ENCODE measurements around the gene KCNK3.
"Not testable (repeated sequence)": the region's sequence is repeated elsewhere in the genome, so short reads cannot be mapped to it uniquely, and the experiment has no call there.

KCNK3 gene

GRCh38 chr2:26733413-26733812, 40.9 kb downstream of the KCNK3 start:
- DNase-seq, result no peak

DNA sequence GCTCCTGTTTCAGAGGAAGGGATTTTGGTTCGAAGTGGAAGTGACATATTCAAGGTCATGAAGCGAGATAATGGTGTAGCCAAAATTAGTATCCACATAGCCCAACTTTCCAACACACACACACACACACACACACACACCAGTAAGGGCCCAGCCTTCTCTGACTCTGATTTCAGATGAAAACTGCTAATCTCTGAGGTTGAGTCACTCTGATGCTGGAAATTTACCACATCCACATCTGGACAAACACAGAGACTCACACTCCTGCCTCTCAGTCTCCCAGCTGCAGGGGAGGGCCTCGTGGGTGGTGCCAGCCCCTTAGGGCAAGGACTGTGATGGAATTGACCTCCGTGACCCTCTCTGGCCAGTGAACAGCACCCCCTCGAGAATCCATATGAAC, 42.6 kb downstream of the KCNK3 start:
- DNase-seq, result no peak

- no peak for DNase-seq
Observed at GRCh38 chr2:26735883-26736588, 43.5 kb downstream of the KCNK3 start.

GRCh38 chr2:26737221-26737620, 44.7 kb downstream of the KCNK3 start:
- no peak for DNase-seq

DNA sequence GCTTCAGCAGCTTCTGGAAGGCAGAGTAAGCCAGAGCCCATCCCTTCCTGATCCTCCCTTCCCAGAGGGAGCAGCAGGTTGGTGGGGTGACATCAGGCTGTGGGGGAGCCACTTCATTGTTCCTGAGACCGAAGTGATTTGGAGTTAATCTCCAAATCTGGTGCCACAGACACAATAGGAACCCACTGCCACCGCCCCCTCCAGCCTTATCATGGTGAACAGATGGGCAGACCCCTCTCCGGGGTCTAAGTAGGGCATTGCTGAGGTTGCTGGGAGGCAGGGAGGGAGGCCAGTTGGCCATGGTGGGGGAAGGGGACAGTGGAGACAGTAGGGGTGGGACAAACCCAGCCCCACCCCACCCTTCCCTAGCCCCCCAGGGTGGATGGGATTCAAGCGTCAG, 46.0 kb downstream of the KCNK3 start:
- no peak for DNase-seq

- no peak for DNase-seq
Observed at GRCh38 chr2:26739514-26739913, 47.0 kb downstream of the KCNK3 start.

DNA sequence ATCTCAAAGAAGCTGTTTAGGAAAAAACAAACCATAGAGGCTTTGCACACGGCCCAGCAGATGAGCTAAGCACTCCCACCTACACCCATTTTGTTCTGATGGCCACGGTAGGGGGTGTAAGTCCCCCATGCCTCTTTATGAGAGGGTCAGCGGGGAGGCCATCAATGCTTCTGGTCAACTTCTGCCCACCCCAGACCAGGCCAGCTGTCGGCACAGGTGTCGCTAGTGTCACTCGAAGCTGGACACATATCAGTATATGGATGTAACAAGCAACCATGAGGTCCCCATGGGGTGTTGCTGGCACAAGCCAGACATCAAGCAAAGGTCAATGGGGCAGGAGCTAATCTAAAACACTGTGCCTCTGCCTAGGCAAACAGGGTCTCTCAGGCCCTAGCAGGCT, 47.8 kb downstream of the KCNK3 start:
- no peak for DNase-seq

DNA sequence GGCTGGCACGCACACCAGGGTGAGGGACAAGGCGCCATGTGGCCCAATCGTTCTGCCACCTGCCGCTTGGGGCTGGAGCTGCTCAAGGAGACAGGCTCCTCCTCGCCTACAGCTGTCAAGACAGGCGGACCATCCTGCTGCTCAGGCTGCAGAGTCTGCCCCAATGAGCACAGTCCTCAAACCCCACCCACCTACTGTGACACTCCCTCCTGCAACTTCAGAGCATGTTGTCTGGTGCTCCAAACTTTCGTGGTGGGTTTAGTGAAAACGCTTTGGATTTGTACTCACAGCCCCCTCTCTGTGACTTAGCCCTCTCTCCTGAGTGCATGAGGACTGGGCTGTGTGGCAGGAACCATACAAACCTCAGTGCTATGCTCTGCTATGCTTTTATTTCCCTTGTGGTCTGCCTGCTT, 48.4 kb downstream of the KCNK3 start:
- no peak for DNase-seq

- no peak for DNase-seq
Observed at GRCh38 chr2:26742048-26742770, 49.7 kb downstream of the KCNK3 start.

DNA sequence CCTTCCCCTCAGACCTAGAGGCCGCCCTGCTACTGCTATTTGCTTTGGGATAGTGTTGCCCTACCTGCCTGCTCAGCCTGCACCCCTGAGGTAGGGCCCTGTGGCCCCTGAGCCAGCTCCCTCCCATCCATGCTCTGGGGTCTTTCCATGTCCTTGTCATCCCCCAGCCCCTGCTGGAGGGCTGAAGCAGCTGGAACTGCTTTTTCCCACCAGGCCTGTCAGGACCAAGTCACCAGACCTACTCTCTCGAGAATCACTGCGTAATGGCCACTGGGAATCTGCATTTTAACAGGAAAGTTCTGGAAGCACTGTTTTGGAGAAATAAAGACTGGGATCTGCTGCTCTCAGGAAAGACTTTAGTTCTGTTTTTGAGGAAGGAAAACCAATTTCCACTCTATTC, 51.3 kb downstream of the KCNK3 start:
- no peak for DNase-seq

DNA sequence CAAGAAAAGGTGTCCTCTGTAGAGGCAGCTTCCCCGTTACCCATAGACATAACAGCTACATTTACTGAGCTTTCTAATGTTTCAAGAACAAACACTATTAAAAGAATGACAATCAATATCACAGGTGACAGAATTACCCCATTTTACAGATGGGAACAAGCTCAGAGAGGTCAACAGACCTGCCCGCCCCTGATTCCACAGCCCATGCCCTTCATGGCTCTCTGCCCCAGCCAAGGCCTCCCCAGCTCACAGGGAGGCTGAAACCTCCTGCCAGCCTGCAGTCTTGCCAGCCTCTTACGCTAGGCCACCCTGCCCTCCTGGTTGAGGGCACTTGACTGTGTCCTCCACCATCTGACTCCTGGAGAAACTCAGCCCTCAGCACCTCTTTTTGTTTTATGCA, 52.4 kb downstream of the KCNK3 start:
- no peak for DNase-seq

GRCh38 chr2:26745609-26746327, 53.2 kb downstream of the KCNK3 start:
- peak; percentile 54 for DNase-seq

DNA sequence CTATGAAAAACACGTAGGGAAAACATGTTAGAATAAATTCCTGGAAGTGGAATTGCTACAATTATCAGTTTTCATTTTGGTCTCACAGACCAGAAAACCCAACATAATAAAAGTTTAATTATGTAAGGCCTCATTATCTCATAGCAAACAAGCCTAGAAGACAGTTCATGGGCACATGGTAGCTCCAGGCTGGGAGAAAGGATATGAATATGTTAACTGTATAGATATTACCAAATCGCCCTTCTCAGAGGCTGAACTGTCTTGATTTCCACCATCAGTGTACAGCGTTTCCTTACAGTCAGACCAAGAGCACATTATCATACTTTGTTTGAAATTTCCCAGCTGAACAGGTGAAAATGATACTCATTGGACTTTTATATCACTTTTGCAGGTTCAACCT, 54.4 kb downstream of the KCNK3 start:
- no peak for DNase-seq

- not testable (repeated sequence) for DNase-seq
Observed at GRCh38 chr2:26749787-26750420, 57.4 kb downstream of the KCNK3 start.

DNA sequence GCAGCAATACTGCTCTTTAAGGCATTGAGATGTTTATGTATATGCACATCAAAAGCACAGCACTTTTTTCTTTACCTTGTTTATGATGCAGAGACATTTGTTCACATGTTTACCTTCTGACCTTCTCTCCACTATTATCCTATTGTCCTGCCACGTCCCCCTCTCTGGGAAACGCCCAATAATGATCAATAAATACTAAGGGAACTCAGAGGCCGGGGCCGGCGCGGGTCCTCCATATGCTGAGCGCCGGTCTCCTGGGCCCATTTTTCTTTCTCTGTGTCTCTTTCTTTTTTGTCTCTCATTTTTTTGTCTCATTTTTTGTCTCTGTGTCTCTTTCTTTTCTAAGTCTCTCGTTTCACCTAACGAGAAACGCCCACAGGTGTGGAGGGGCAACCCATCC, 57.9 kb downstream of the KCNK3 start:
- not testable (repeated sequence) for DNase-seq

DNA sequence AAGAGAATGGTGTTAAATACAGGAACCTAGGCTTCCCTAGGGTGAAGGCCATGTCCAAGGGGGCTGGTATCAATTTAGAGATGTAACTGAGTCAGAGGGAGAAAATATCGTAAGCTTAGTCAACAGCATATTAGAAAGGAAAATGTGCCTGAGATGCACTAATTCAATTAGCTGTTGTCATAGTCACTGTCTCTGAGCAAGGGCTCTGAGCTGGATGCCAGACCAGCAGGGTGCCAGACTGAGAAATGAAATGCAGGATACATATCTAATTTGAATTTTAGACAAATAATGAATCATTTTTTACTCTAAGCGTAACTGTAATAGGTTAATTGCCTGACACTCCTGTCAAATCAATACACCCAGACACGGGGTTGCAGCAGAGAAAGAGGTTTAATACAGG, 60.1 kb downstream of the KCNK3 start:
- no peak for DNase-seq

DNA sequence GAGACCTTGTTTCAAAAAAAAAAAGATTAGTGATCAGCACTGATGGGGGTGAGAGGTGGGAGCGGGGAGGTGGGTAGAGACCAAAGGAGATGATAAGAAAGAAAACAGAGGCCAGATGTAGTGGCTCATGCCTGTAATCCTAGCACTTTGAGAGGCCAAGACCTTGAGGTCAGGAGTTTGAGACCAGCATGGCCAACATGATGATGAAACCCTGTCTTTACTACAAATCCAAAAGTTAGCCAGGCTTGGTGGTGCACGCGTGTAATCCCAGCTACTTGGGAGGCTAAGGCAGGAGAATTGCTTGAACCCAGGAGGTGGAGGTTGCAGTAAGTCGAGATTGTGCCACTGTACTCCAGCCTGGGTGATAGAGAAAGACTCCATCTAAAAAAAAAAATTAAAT, 62.0 kb downstream of the KCNK3 start:
- no peak for DNase-seq

GRCh38 chr2:26754972-26755670, 62.6 kb downstream of the KCNK3 start:
- DNase-seq, result no peak

GRCh38 chr2:26756337-26756736, 63.8 kb downstream of the KCNK3 start:
- no peak for DNase-seq

DNA sequence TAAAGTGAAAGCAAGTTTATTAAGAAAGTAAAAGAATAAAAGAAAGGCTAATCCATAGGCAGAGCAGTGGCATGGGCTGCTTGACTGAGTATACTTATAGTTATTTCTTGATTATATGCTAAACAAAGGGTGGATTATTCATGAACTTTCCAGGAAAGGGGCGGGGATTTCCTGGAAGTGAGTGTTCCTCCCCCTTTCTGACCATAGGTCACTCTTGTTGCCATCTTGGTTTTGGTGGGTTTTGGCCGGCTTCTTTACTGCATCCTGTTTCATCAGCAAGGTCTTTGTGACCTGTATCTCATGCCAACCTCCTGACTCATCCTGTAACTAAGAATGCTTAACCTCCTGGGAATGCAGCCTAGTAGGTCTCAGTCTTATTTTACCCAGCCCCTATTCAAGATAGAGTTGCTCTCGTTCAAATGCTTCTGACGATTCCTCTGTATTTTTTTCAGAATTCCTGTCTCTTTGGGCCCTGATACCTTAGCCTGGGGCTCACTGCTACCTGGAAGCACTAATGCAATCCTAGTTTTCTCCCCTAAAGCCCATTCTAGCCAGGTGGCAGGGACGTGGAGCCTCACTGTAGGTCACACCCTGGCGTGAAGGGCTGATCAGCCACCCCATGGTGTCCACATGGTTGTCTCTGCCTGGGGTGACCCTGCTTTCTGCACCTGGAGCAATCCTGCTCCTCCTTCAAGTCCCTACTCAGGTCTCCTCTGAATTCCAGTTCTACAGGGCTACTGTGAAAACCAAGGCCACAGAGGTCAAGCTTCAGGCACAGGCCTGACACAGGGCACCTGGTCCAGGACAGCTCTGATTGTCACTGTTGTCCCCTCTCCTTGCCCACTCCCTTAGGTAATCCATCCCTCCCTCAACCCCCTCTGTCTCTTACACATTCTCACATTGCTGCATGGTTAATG, 65.6 kb downstream of the KCNK3 start:
- DNase-seq, result no peak

- DNase-seq, result no peak
Observed at GRCh38 chr2:26758790-26759321, 66.3 kb downstream of the KCNK3 start.

- no peak for DNase-seq
Observed at GRCh38 chr2:26759845-26760244, 67.3 kb downstream of the KCNK3 start.
